Parathyroid adenoma (tissue), 2 donors: Measurements from ENCODE around the gene FAM83G.
"Not testable (repeated sequence)": the region's sequence is repeated elsewhere in the genome, so short reads cannot be mapped to it uniquely, and the experiment has no call there.

Experiments used
- H2AFZ ChIP-seq: fragments of 300-600 bp; sonication (generic); one replicate; pipeline ENCODE4 v1.7.0; 2017; ENCODE audit warnings: antibody characterized with exemption, mild to moderate bottlenecking
- H3K27ac ChIP-seq: fragments of 300-600 bp; sonication (generic); one replicate; pipeline ENCODE4 v1.7.0; 2017
- H3K27me3 ChIP-seq: fragments of 300-600 bp; sonication (generic); one replicate; pipeline ENCODE4 v1.7.0; 2017; ENCODE audit warnings: low read length; ENCODE audit not compliant: control insufficient read depth, insufficient read depth
- H3K36me3 ChIP-seq: fragments of 300-600 bp; sonication (generic); one replicate; pipeline ENCODE4 v1.7.0; 2017; ENCODE audit warnings: low read length; ENCODE audit not compliant: control insufficient read depth, insufficient read depth
- H3K4me1 ChIP-seq: fragments of 300-600 bp; sonication (generic); one replicate; pipeline ENCODE4 v1.7.0; 2017; ENCODE audit warnings: control low read depth
- H3K4me2 ChIP-seq: fragments of 300-600 bp; sonication (generic); one replicate; pipeline ENCODE4 v1.7.0; 2017; ENCODE audit warnings: low read length
- H3K4me3 ChIP-seq: fragments of 300-600 bp; sonication (generic); one replicate; pipeline ENCODE4 v1.7.0; 2017; ENCODE audit warnings: low read depth, low read length
- H3K79me2 ChIP-seq: fragments of 300-600 bp; sonication (generic); one replicate; pipeline ENCODE4 v1.7.0; 2017; ENCODE audit warnings: control low read depth
- H3K9ac ChIP-seq: fragments of 300-600 bp; sonication (generic); one replicate; pipeline ENCODE4 v1.7.0; 2017; ENCODE audit warnings: mild to moderate bottlenecking
- H3K9me3 ChIP-seq: fragments of 300-600 bp; sonication (generic); one replicate; pipeline ENCODE4 v1.7.0; 2017; ENCODE audit warnings: low read length; ENCODE audit not compliant: control insufficient read depth
- CTCF ChIP-seq: fragments of 300-600 bp; sonication (generic); IDR thresholded peaks from one replicate; pipeline ENCODE4 v1.7.0; 2017; ENCODE audit warnings: antibody characterized with exemption, mild to moderate bottlenecking
- donor health status: primary hyperparathyroidism.

FAM83G gene, protein sequence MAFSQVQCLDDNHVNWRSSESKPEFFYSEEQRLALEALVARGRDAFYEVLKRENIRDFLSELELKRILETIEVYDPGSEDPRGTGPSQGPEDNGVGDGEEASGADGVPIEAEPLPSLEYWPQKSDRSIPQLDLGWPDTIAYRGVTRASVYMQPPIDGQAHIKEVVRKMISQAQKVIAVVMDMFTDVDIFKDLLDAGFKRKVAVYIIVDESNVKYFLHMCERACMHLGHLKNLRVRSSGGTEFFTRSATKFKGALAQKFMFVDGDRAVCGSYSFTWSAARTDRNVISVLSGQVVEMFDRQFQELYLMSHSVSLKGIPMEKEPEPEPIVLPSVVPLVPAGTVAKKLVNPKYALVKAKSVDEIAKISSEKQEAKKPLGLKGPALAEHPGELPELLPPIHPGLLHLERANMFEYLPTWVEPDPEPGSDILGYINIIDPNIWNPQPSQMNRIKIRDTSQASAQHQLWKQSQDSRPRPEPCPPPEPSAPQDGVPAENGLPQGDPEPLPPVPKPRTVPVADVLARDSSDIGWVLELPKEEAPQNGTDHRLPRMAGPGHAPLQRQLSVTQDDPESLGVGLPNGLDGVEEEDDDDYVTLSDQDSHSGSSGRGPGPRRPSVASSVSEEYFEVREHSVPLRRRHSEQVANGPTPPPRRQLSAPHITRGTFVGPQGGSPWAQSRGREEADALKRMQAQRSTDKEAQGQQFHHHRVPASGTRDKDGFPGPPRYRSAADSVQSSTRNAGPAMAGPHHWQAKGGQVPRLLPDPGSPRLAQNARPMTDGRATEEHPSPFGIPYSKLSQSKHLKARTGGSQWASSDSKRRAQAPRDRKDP

DNA sequence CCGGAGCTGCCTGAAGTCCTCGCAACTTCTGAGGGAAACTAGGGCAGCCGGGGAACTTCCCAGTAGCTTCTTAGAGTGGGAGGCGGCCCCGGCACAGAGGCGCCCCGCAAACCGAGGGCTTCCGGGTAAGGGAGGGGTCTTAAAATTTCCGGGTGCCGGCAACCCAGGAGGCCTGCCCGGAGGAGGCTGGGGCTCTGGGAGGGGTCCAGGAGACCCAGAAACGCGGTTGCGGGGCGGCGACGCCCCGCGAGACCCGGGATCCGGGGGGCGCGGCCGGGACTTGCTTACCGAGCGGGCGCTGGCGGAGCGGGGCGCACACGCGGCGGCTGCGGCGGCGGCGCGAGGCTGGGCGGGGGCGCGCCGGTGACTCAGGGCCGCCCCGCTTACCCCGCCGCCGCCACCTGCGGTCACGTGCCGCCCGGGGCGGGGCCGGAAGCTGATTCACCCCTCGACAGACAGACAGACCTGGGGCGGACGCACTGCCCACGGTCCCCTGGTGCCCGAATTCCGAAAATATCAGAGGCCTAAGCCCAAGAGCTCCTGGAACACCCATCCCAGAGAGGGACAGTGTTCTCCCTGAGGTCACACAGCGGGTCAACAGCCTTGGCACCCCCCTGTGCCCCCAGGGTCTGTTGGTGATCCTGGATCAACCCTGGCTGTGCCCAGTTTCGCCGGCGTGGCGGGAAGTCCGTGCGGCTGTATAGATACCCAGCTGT is at the start of gene FAM83G:
FAM83G (minus strand) TSS at position 344 of the 716 bp plus-strand sequence. CDS start 723 bp downstream, outside the sequence.
- no peaks in the 10 kb centered on the region for H3K9me3 ChIP-seq
- H3K27ac ChIP-seq: no peak within 1 kb of the TSS
- H3K9ac ChIP-seq: no peak within 1 kb of the TSS
- no peak for TF ChIP-seq CTCF
- H3K4me3 ChIP-seq: peak within 1 kb of the TSS; percentile 66
- H2AFZ ChIP-seq: peak within 1 kb of the TSS; percentile 86
- peak within 1 kb of the TSS; percentile 85 for H3K4me2 ChIP-seq
- no peaks in the 10 kb centered on the region for H3K27me3 ChIP-seq
- H3K4me1 ChIP-seq: peaks cover 16% of the 10 kb centered on the region
- H3K36me3 ChIP-seq: no peaks in the 10 kb centered on the region
- peaks cover 9% of the 10 kb centered on the region for H3K79me2 ChIP-seq

DNA sequence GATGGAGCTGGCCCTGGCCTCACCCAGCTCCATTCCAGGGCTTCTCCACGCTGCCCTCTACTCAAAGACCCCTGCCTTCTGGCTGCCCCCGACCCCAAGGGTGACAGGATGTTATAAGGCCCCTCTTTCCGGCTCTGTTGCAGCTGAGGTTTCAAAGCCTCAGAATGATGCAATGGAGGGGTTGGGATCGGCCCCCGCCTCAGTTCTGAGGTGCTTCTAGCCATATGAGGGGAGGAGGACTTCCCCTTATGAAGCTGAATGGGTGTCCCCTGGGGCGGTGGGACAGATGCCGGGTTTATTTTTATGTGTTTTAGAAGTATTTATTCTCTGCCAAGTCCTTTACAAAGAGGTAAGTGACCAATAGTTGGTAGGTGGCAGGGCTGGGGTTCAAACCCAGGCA is 44.3 kb upstream of the FAM83G start:
- not testable (repeated sequence) for H3K27ac ChIP-seq, H3K9ac ChIP-seq, H3K36me3 ChIP-seq, H3K4me2 ChIP-seq, H3K4me1 ChIP-seq, H3K27me3 ChIP-seq, H2AFZ ChIP-seq, H3K9me3 ChIP-seq, H3K79me2 ChIP-seq, H3K4me3 ChIP-seq

DNA sequence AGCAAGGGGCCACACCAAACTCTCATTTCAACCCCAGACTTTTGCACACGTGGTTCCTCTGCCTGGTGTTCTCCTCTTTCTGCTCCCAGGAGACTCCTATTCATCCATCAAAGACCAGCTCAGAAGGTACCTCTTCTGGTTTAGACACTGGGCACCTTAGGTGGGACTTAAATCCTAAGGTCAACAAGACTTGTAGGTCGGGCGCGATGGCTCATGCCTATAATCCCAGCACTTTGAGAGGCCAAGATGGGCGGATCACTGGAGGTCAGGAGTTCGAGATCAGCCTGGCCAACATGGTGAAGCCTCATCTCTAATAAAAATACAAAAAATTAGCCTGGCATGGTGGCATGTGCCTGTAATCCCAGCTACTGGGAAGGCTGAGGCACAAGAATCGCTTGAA is 42.9 kb upstream of the FAM83G start:
- not testable (repeated sequence) for H3K4me1 ChIP-seq, H3K36me3 ChIP-seq, H3K27ac ChIP-seq, H2AFZ ChIP-seq, H3K4me3 ChIP-seq, H3K79me2 ChIP-seq, H3K27me3 ChIP-seq, H3K9me3 ChIP-seq, H3K9ac ChIP-seq, H3K4me2 ChIP-seq

GRCh38 chr17:19046782-19047375 is 42.3 kb upstream of the FAM83G start, which contains the start of gene GRAP:
Gene GRAP, minus strand, starts transcription at chr17:19046957. Its CDS starts 31 bp downstream, at chr17:19046926.
- H3K4me3 ChIP-seq, H3K4me2 ChIP-seq, H3K79me2 ChIP-seq, H3K36me3 ChIP-seq, H3K4me1 ChIP-seq, H3K27ac ChIP-seq, H3K9me3 ChIP-seq, H3K9ac ChIP-seq, H2AFZ ChIP-seq, H3K27me3 ChIP-seq: not testable (repeated sequence)

DNA sequence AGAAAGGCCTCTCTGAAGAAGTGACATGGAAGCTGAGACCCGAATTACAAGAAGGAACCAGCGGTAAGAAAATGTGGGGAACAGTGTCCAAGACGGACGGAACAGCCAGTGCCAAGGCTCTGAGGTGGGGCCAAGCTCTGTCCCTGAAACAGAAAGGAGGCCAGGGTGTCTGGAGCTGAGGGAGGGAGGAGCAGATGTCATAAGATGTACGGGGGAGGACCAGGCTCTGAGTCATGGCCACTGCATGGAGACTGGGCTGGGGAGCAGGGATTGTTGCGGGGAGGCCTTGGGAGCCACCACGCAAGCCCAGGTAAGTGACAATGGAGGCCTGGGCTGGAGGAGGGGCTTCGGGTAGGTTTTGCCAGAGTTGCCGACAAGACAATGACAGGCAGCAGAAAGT is 40.1 kb upstream of the FAM83G start:
- not testable (repeated sequence) for H3K4me2 ChIP-seq, H3K4me3 ChIP-seq, H2AFZ ChIP-seq, H3K27me3 ChIP-seq, H3K36me3 ChIP-seq, H3K9me3 ChIP-seq, H3K27ac ChIP-seq, H3K4me1 ChIP-seq, H3K9ac ChIP-seq, H3K79me2 ChIP-seq

- not testable (repeated sequence) for H3K36me3 ChIP-seq, H3K4me2 ChIP-seq, H3K27ac ChIP-seq, H2AFZ ChIP-seq, H3K9ac ChIP-seq, H3K9me3 ChIP-seq, H3K27me3 ChIP-seq, H3K79me2 ChIP-seq, H3K4me3 ChIP-seq, H3K4me1 ChIP-seq
These were observed 38.5 kb upstream of the FAM83G start for GRCh38 chr17:19043032-19043431.

DNA sequence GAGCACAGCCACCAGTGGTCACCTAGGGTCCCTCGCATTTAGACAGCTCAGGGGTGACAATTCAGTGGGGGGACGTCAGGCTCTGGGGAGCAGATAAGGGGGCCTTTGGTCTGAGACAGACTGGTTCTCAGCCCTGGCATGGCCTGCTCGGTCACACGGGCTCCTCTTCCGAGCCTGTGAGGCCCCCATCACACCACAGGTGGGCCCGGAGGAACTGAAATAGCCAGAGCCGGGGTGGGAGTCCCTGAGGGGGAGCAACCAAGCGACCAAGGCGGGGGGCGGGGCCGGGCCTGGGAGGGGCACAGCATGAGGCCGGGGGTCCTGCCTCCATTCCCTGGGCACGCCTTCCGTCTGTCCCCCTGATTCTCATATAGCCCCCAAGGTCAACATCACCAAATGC is 37.8 kb upstream of the FAM83G start:
- not testable (repeated sequence) for H3K27me3 ChIP-seq, H2AFZ ChIP-seq, H3K4me1 ChIP-seq, H3K9ac ChIP-seq, H3K4me2 ChIP-seq, H3K79me2 ChIP-seq, H3K36me3 ChIP-seq, H3K4me3 ChIP-seq, H3K9me3 ChIP-seq, H3K27ac ChIP-seq

- not testable (repeated sequence) for H3K36me3 ChIP-seq, H3K4me3 ChIP-seq, H3K4me1 ChIP-seq, H3K9me3 ChIP-seq, H3K79me2 ChIP-seq, H3K27ac ChIP-seq, H3K9ac ChIP-seq, H3K4me2 ChIP-seq, H2AFZ ChIP-seq, H3K27me3 ChIP-seq
These were observed 37.3 kb upstream of the FAM83G start for GRCh38 chr17:19041871-19042270.

DNA sequence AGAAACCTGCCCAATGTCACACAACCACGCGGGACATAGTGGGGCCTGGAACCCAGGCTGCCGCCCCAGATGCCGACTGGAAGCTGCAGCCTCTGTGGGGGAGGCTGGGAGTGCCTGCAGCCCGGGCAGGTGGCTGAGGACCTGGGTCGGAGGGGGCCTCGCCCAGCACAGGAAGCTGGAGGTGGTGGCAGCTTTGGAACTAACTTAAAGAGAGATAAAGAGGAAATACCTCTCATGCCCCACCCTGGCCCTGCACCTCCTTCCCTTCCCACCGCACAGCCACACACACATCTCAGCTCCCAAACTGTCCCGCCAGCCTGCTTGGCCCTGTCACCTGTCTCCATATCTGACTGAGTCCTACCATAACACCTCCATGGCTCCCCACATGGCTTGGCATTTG is 35.8 kb upstream of the FAM83G start:
- not testable (repeated sequence) for H3K4me2 ChIP-seq, H3K4me1 ChIP-seq, H3K79me2 ChIP-seq, H3K36me3 ChIP-seq, H3K9me3 ChIP-seq, H3K27me3 ChIP-seq, H3K9ac ChIP-seq, H3K27ac ChIP-seq, H3K4me3 ChIP-seq, H2AFZ ChIP-seq
